HL-60 (cell line): ENCODE measurements around the gene NLK.

Experiments used
- DNase-seq, 2 experiments: peaks; one replicate each; pipeline ENCODE4 v3.0.0-alpha.2; 2010 to 2020; ENCODE audit warnings: low read depth in 1 of 2, low spot score in 1 of 2
- H3K27ac ChIP-seq: fragments of 250-450 bp; sonication (Bioruptor Pico); replicated peaks from 2 replicates; pipeline ENCODE4 v1.5.1; 2020; ENCODE audit warnings: mild to moderate bottlenecking, moderate library complexity
- H3K27me3 ChIP-seq: fragments of 250-450 bp; sonication (Bioruptor Pico); 2 replicates; pipeline ENCODE4 v1.5.1; 2021; ENCODE audit warnings: mild to moderate bottlenecking, moderate library complexity; ENCODE audit not compliant: insufficient read depth, poor library complexity, severe bottlenecking
- H3K4me3 ChIP-seq: replicated peaks from 2 replicates; pipeline ENCODE4 v1.5.1; 2011; ENCODE audit warnings: mild to moderate bottlenecking, control low read depth, low read length; ENCODE audit not compliant: insufficient read depth
- CTCF ChIP-seq: IDR thresholded peaks from one replicate; pipeline ENCODE4 v1.5.1; 2011; ENCODE audit warnings: low read length, control low read depth, inconsistent platforms; ENCODE audit not compliant: insufficient read depth
- GABPA ChIP-seq: IDR thresholded peaks from 2 replicates; pipeline ENCODE4 v1.6.1; 2012; ENCODE audit warnings: low read depth
- POLR2AphosphoS5 ChIP-seq: IDR thresholded peaks from 2 replicates; pipeline ENCODE4 v1.6.1; 2012; ENCODE audit warnings: low read depth
- REST ChIP-seq: IDR thresholded peaks from 2 replicates; pipeline ENCODE4 v1.6.1; 2012; ENCODE audit warnings: low read depth; ENCODE audit not compliant: insufficient replicate concordance
- SPI1 ChIP-seq: IDR thresholded peaks from 2 replicates; pipeline ENCODE4 v1.6.1; 2012; ENCODE audit warnings: low read depth, mild to moderate bottlenecking, borderline replicate concordance

Gene NLK

GRCh38 chr17:28071891-28072606, 29.6 kb downstream of the NLK start:
- Histone ChIP-seq H3K27ac (no peak overlapping the region), H3K27me3 (no peaks in the 10 kb centered on the region), H3K4me3 (no peak overlapping the region)
- no peak for DNase-seq
- no peak for TF ChIP-seq GABPA
- no peak for TF ChIP-seq CTCF
- no peak for TF ChIP-seq SPI1
- TF ChIP-seq POLR2AphosphoS5, result no peak
- no peak for TF ChIP-seq REST

DNA sequence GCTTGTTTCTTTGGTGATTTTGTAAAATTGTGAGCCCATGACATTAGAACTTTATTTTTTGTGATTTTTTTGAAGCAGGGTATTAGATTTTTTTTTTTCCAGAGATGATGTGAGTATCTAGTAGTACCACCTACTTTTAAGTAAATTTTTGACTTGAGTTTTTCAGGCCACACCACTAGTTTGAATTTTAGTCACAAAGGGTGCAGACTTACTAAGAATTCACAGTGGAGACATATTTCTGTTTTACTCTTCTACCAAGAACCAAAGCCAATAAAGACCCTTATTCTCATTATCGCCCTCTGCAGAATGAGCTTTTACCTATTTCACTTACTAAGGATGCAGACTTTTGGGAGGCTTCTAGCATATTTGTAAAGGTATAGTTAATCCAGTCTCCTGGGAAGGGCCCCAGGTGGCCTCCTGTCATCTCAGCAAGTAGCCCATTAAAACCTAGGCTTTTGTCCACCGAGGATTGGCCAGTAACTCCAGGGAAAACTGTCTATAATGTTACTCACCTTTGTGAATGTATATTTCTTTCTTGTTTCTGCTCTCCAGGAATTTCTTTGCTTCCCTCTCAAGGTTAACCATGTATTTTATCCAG, 30.6 kb downstream of the NLK start:
- Histone ChIP-seq H3K27me3 (no peaks in the 10 kb centered on the region), H3K4me3 (no peak overlapping the region), H3K27ac (no peak overlapping the region)
- DNase-seq, result no peak
- TF ChIP-seq SPI1 (no peak), POLR2AphosphoS5 (no peak), REST (no peak), GABPA (no peak), CTCF (no peak)

GRCh38 chr17:28074010-28074409, 31.5 kb downstream of the NLK start:
- no peak for TF ChIP-seq REST
- TF ChIP-seq GABPA, result no peak
- no peak for TF ChIP-seq POLR2AphosphoS5
- no peak for TF ChIP-seq CTCF
- no peak for TF ChIP-seq SPI1
- Histone ChIP-seq H3K4me3 (no peak overlapping the region), H3K27me3 (no peaks in the 10 kb centered on the region), H3K27ac (no peak overlapping the region)
- DNase-seq, result no peak
